Measurements from ENCODE around the gene CTNS. TPM values are rescaled to one million over a fixed set of nuclear protein-coding genes. Genes with fewer than 3 reads are reported as not detected.
"Not testable (repeated sequence)": the region's sequence is repeated elsewhere in the genome, so short reads cannot be mapped to it uniquely, and the experiment has no call there.

Gene CTNS
- total RNA-seq, 4 donors from 2014 or later, result 1.2 to 25.7 (median 18.8) TPM

GRCh38 chr17:3697103-3697476 lies 60.5 kb downstream of the CTNS start:
- no peak for TF ChIP-seq POLR2A (IDR thresholded peaks at IDR 0.05)
- TF ChIP-seq POLR2AphosphoS5 (IDR thresholded peaks at IDR 0.05), result no peak
- TF ChIP-seq EP300 (IDR thresholded peaks at IDR 0.05; ENCODE audit: low read depth), result no peak
- TF ChIP-seq, protein P1, sequence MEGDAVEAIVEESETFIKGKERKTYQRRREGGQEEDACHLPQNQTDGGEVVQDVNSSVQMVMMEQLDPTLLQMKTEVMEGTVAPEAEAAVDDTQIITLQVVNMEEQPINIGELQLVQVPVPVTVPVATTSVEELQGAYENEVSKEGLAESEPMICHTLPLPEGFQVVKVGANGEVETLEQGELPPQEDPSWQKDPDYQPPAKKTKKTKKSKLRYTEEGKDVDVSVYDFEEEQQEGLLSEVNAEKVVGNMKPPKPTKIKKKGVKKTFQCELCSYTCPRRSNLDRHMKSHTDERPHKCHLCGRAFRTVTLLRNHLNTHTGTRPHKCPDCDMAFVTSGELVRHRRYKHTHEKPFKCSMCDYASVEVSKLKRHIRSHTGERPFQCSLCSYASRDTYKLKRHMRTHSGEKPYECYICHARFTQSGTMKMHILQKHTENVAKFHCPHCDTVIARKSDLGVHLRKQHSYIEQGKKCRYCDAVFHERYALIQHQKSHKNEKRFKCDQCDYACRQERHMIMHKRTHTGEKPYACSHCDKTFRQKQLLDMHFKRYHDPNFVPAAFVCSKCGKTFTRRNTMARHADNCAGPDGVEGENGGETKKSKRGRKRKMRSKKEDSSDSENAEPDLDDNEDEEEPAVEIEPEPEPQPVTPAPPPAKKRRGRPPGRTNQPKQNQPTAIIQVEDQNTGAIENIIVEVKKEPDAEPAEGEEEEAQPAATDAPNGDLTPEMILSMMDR (IDR thresholded peaks at IDR 0.05), result no peak
- H3K9me3 ChIP-seq, result peaks cover 0 to 6% of the 10 kb centered on the region in 2 donors
- intact Hi-C loops (cut with DNase I; ENCODE audit: low total_unique reads), result no loop called here
- no peak overlapping the region for H3K4me3 ChIP-seq
- WGBS, 2 donors (ENCODE audit: low coverage in 1 of 2), result 64% methylated on average over 12 of the region's 12 CpGs; no CpG with 5 or more reads in 1 of the 2 donors
- H3K27ac ChIP-seq, result no peak overlapping the region
- DNase-seq, result no peak
- peaks cover 64% of the 10 kb centered on the region for H3K27me3 ChIP-seq
- in situ Hi-C loops (cut with MboI; ENCODE audit: low pct_ligation_motif_present in 1 of 4, low pct_unique_long_range_greater_than_20kb in 1 of 4, low sequenced_read_pairs in 3 of 4), result no loop called here
- H3K4me1 ChIP-seq, result peaks cover 4 to 17% (median 14%) of the 10 kb centered on the region in 4 donors
- H3K36me3 ChIP-seq, result no peaks in the 10 kb centered on the region

DNA sequence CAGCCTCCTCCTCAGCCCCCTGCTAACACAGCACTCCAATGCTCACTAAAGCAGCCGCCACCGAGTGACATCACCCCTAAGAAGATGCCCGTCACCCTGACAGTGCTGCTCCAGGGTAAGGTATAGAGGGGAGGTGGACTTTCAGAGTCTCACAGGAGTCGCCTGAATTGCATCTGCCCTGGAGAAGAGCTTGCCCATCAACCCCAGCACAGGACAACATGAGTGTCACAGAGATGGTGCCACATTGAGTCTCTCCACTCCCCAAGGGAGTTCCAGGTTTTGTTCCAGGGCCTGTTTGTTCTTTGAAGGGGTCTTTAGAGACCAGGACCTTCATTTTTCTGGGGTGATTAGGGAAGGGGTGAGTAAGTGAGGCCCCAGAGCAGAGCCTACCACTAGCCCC lies 61.6 kb downstream of the CTNS start:
- Histone ChIP-seq H3K36me3 (no peaks in the 10 kb centered on the region), H3K4me3 (no peak overlapping the region), H3K27me3 (peaks cover 53% of the 10 kb centered on the region), H3K4me1 (peaks cover 4 to 17% (median 14%) of the 10 kb centered on the region in 4 donors), H3K27ac (no peak overlapping the region), H3K9me3 (peaks cover 0 to 6% of the 10 kb centered on the region in 2 donors)
- TF ChIP-seq, protein P1 (IDR thresholded peaks at IDR 0.05), result no peak
- TF ChIP-seq POLR2A (IDR thresholded peaks at IDR 0.05) (no peak), EP300 (IDR thresholded peaks at IDR 0.05; ENCODE audit: low read depth) (no peak), POLR2AphosphoS5 (IDR thresholded peaks at IDR 0.05) (no peak)
- no peak for DNase-seq
- intact Hi-C loops (cut with DNase I; ENCODE audit: low total_unique reads), result no loop called here
- in situ Hi-C loops (cut with MboI; ENCODE audit: low pct_ligation_motif_present in 1 of 4, low pct_unique_long_range_greater_than_20kb in 1 of 4, low sequenced_read_pairs in 3 of 4), result no loop called here
- 97% methylated on average over 4 of the region's 4 CpGs; no CpG with 5 or more reads in 1 of the 2 donors for WGBS, 2 donors (ENCODE audit: low coverage in 1 of 2)

- Histone ChIP-seq H3K36me3 (no peaks in the 10 kb centered on the region), H3K27me3 (peaks cover 35% of the 10 kb centered on the region), H3K4me3 (no peak overlapping the region), H3K4me1 (peaks cover 4 to 17% (median 14%) of the 10 kb centered on the region in 4 donors), H3K27ac (no peak overlapping the region), H3K9me3 (peaks cover 0 to 6% of the 10 kb centered on the region in 2 donors)
- TF ChIP-seq POLR2AphosphoS5 (IDR thresholded peaks at IDR 0.05), result no peak
- TF ChIP-seq POLR2A (IDR thresholded peaks at IDR 0.05), result no peak
- TF ChIP-seq EP300 (IDR thresholded peaks at IDR 0.05; ENCODE audit: low read depth), result no peak
- TF ChIP-seq, protein P1 (IDR thresholded peaks at IDR 0.05), result no peak
- 78% methylated on average over 4 of the region's 4 CpGs; no CpG with 5 or more reads in 1 of the 2 donors for WGBS, 2 donors (ENCODE audit: low coverage in 1 of 2)
- intact Hi-C loops (cut with DNase I; ENCODE audit: low total_unique reads), result no loop called here
- in situ Hi-C loops (cut with MboI; ENCODE audit: low pct_ligation_motif_present in 1 of 4, low pct_unique_long_range_greater_than_20kb in 1 of 4, low sequenced_read_pairs in 3 of 4), result no loop called here
- DNase-seq, result no peak
These were observed 63.4 kb downstream of the CTNS start for GRCh38 chr17:3699951-3700350.

GRCh38 chr17:3702041-3702539 lies 65.5 kb downstream of the CTNS start:
- DNase-seq; H3K27ac ChIP-seq; H3K4me1 ChIP-seq; H3K4me3 ChIP-seq; H3K9me3 ChIP-seq; intact Hi-C loops (cut with DNase I; ENCODE audit: low total_unique reads); H3K36me3 ChIP-seq; in situ Hi-C loops (cut with MboI; ENCODE audit: low pct_ligation_motif_present in 1 of 4, low pct_unique_long_range_greater_than_20kb in 1 of 4, low sequenced_read_pairs in 3 of 4): not testable (repeated sequence)
- H3K27me3 ChIP-seq, result peaks cover 14% of the 10 kb centered on the region
- WGBS, 2 donors (ENCODE audit: low coverage in 1 of 2), result 80% methylated on average over 7 of the region's 7 CpGs; no CpG with 5 or more reads in 1 of the 2 donors

All from transverse colon (tissue), 4 donors.